ENCODE data around the gene THEMIS. TPM values are rescaled to one million over a fixed set of nuclear protein-coding genes. Genes with fewer than 3 reads are reported as not detected.

THEMIS gene
- polyA plus RNA-seq, 1 donor from 2014 or later, result not detected

- Histone ChIP-seq H3K4me3 (ENCODE audit: low read length) (no peak overlapping the region), H3F3A (ENCODE audit: insufficient read depth, low read length, poor library complexity, severe bottlenecking) (no peaks in the 10 kb centered on the region), H3K79me2 (replicated peaks; ENCODE audit: insufficient read depth, low read length) (no peaks in the 10 kb centered on the region), H3K27ac (ENCODE audit: low read length) (no peak overlapping the region), H3K27me3 (ENCODE audit: insufficient read depth, low read depth, low read length) (no peaks in the 10 kb centered on the region), H3K9me2 (ENCODE audit: insufficient read depth, low read length) (no peaks in the 10 kb centered on the region), H3K9ac (ENCODE audit: low read length) (no peak overlapping the region), H3K36me3 (ENCODE audit: insufficient read depth, low read length) (no peaks in the 10 kb centered on the region), H2AFZ (ENCODE audit: low read depth, low read length) (no peak overlapping the region), H3K9me3 (ENCODE audit: low read length) (no peaks in the 10 kb centered on the region), H3K4me2 (ENCODE audit: low read length) (no peak overlapping the region), H4K20me1 (ENCODE audit: insufficient read depth) (no peaks in the 10 kb centered on the region)
- TF ChIP-seq CTCF (IDR thresholded peaks at IDR 0.05; ENCODE audit: poor library complexity, severe bottlenecking) (no peak), REST (IDR thresholded peaks at IDR 0.05; ENCODE audit: borderline replicate concordance) (no peak), EZH2 (IDR thresholded peaks at IDR 0.05; ENCODE audit: borderline replicate concordance, insufficient read depth, low read length, poor library complexity, severe bottlenecking) (no peak), POLR2AphosphoS5 (IDR thresholded peaks at IDR 0.05) (no peak)
Measured at GRCh38 chr6:127792616-127793015, 108.2 kb downstream of the THEMIS start.

- Histone ChIP-seq H3K4me2 (ENCODE audit: low read length) (no peak overlapping the region), H3K27me3 (ENCODE audit: insufficient read depth, low read depth, low read length) (no peaks in the 10 kb centered on the region), H3K4me3 (ENCODE audit: low read length) (no peak overlapping the region), H2AFZ (ENCODE audit: low read depth, low read length) (no peak overlapping the region), H3K27ac (ENCODE audit: low read length) (no peak overlapping the region), H3K9me2 (ENCODE audit: insufficient read depth, low read length) (no peaks in the 10 kb centered on the region), H3K9me3 (ENCODE audit: low read length) (no peaks in the 10 kb centered on the region), H3K79me2 (replicated peaks; ENCODE audit: insufficient read depth, low read length) (no peaks in the 10 kb centered on the region), H3F3A (ENCODE audit: insufficient read depth, low read length, poor library complexity, severe bottlenecking) (no peaks in the 10 kb centered on the region), H4K20me1 (ENCODE audit: insufficient read depth) (no peaks in the 10 kb centered on the region), H3K9ac (ENCODE audit: low read length) (no peak overlapping the region), H3K36me3 (ENCODE audit: insufficient read depth, low read length) (no peaks in the 10 kb centered on the region)
- TF ChIP-seq SMC3 (conservative IDR thresholded peaks at IDR 0.05; ENCODE audit: poor library complexity) (no peak), EP300 (conservative IDR thresholded peaks at IDR 0.05; ENCODE audit: poor library complexity, severe bottlenecking) (no peak), MXI1 (conservative IDR thresholded peaks at IDR 0.05; ENCODE audit: poor library complexity, severe bottlenecking) (no peak), TAF1 (IDR thresholded peaks at IDR 0.05; ENCODE audit: low read depth) (no peak), POLR2AphosphoS5 (IDR thresholded peaks at IDR 0.05) (no peak), CTCF (IDR thresholded peaks at IDR 0.05; ENCODE audit: poor library complexity, severe bottlenecking) (no peak), EZH2 (IDR thresholded peaks at IDR 0.05; ENCODE audit: borderline replicate concordance, insufficient read depth, low read length, poor library complexity, severe bottlenecking) (no peak), REST (IDR thresholded peaks at IDR 0.05; ENCODE audit: borderline replicate concordance) (no peak), RAD21 (conservative IDR thresholded peaks at IDR 0.05) (no peak)
Measured at GRCh38 chr6:127791779-127792528, 108.9 kb downstream of the THEMIS start.

Data from neural cell (in vitro differentiated cells).